Measurements from ENCODE around the gene BLOC1S4.

BLOC1S4 gene

DNA sequence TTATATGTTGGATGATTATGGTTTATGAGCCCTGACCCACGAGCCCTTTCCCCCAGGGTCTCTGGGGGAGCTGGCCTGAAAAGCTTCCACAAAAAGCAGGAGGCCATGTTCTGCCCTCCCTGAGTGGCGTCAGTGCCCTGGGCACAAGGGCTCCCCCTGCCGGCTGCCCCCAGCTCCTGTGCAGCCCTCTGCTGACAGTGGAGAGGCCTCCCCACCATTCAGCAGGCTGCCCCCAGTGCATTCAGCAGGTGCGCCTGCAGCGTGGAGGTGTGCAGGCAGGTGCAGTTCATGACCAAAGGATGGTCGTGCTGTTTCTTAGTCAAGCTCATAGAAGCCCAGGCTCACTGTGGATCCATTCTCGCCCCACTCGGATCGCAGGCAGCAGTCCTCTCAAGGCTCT, 34.8 kb upstream of the BLOC1S4 start:
- Histone ChIP-seq H4K8ac (ENCODE audit: low read depth, low read length) (peak overlapping the region; percentile 93), H2BK120ac (ENCODE audit: low read depth, low read length) (no peak overlapping the region), H3K18ac (ENCODE audit: low read length) (no peak overlapping the region), H2AK5ac (ENCODE audit: low read depth, low read length) (no peak overlapping the region), H3K9ac (ENCODE audit: low read depth, low read length, poor library complexity) (no peak overlapping the region), H3K4ac (ENCODE audit: low read length) (no peak overlapping the region), H2BK12ac (ENCODE audit: low read length) (no peak overlapping the region), H2BK15ac (ENCODE audit: low read length) (no peak overlapping the region), H3K14ac (ENCODE audit: low read length) (no peak overlapping the region), H3K4me1 (ENCODE audit: control insufficient read depth in 2 of 2, insufficient read depth in 1 of 2, low read depth in 1 of 2, low read length in 2 of 2) (peaks cover 0 to 2% of the 10 kb centered on the region in 2 donors), H2BK5ac (ENCODE audit: low read length) (peak overlapping the region; percentile 50), H2AFZ (ENCODE audit: low read length) (no peak overlapping the region), H3K79me1 (ENCODE audit: low read depth, low read length) (peaks cover 5% of the 10 kb centered on the region), H3K27ac (replicated peaks; ENCODE audit: low read length) (no peak overlapping the region), H3K9me3 (replicated peaks in 1 of 2; ENCODE audit: control insufficient read depth in 2 of 2, insufficient read depth in 1 of 2, low read depth in 1 of 2, low read length in 2 of 2) (no peaks in the 10 kb centered on the region), H3K4me3 (ENCODE audit: low read length in 2 of 2) (no peak overlapping the region), H3K36me3 (replicated peaks in 1 of 2; ENCODE audit: control insufficient read depth in 2 of 2, insufficient read depth in 2 of 2, low read length in 2 of 2) (peaks cover 6 to 11% of the 10 kb centered on the region in 2 donors), H4K91ac (ENCODE audit: low read depth, low read length, poor library complexity) (no peak overlapping the region), H3K23ac (ENCODE audit: low read depth, low read length, poor library complexity) (peak overlapping the region; percentile 77), H3K4me2 (ENCODE audit: insufficient read depth, low read length, poor library complexity, severe bottlenecking) (no peak overlapping the region), H3K27me3 (ENCODE audit: control insufficient read depth in 3 of 3, insufficient read depth in 3 of 3, low read depth in 1 of 3, low read length in 3 of 3) (no peaks in the 10 kb centered on the region)
- WGBS, 2 donors (ENCODE audit: extremely low coverage in 2 of 2, insufficient read length in 2 of 2, insufficient replicate concordance in 1 of 2): no CpG with 5 or more reads among the region's 9 CpGs
- no peak for DNase-seq (ENCODE audit: low spot score)

- no peak overlapping the region for H2BK120ac ChIP-seq (ENCODE audit: low read depth, low read length)
- peak overlapping the region; percentile 49 for H3K23ac ChIP-seq (ENCODE audit: low read depth, low read length, poor library complexity)
- no peaks in the 10 kb centered on the region for H3K4me1 ChIP-seq (ENCODE audit: control insufficient read depth in 2 of 2, insufficient read depth in 1 of 2, low read depth in 1 of 2, low read length in 2 of 2)
- no CpG with 5 or more reads among the region's 11 CpGs for WGBS, 2 donors (ENCODE audit: extremely low coverage in 2 of 2, insufficient read length in 2 of 2, insufficient replicate concordance in 1 of 2)
- H3K9me3 ChIP-seq (replicated peaks in 1 of 2; ENCODE audit: control insufficient read depth in 2 of 2, insufficient read depth in 1 of 2, low read depth in 1 of 2, low read length in 2 of 2): peaks cover 3 to 6% of the 10 kb centered on the region in 2 donors
- no peak overlapping the region for H2AFZ ChIP-seq (ENCODE audit: low read length)
- no peak overlapping the region for H2BK5ac ChIP-seq (ENCODE audit: low read length)
- peaks cover 0 to 2% of the 10 kb centered on the region in 2 donors for H3K36me3 ChIP-seq (replicated peaks in 1 of 2; ENCODE audit: control insufficient read depth in 2 of 2, insufficient read depth in 2 of 2, low read length in 2 of 2)
- H2AK5ac ChIP-seq (ENCODE audit: low read depth, low read length): no peak overlapping the region
- peaks cover 3% of the 10 kb centered on the region for H3K79me1 ChIP-seq (ENCODE audit: low read depth, low read length)
- H2BK12ac ChIP-seq (ENCODE audit: low read length): peak overlapping the region; percentile 80
- H3K4ac ChIP-seq (ENCODE audit: low read length): no peak overlapping the region
- no peak overlapping the region for H3K4me3 ChIP-seq (ENCODE audit: low read length in 2 of 2)
- peak overlapping the region; percentile 17 for H4K8ac ChIP-seq (ENCODE audit: low read depth, low read length)
- no peak overlapping the region for H4K91ac ChIP-seq (ENCODE audit: low read depth, low read length, poor library complexity)
- H3K27me3 ChIP-seq (ENCODE audit: control insufficient read depth in 3 of 3, insufficient read depth in 3 of 3, low read depth in 1 of 3, low read length in 3 of 3): no peaks in the 10 kb centered on the region
- no peak overlapping the region for H3K4me2 ChIP-seq (ENCODE audit: insufficient read depth, low read length, poor library complexity, severe bottlenecking)
- H3K18ac ChIP-seq (ENCODE audit: low read length): peak overlapping the region; percentile 4
- no peak overlapping the region for H2BK15ac ChIP-seq (ENCODE audit: low read length)
- no peak overlapping the region for H3K14ac ChIP-seq (ENCODE audit: low read length)
- DNase-seq (ENCODE audit: low spot score): no peak
- peak overlapping the region; percentile 60 for H3K9ac ChIP-seq (ENCODE audit: low read depth, low read length, poor library complexity)
- H3K27ac ChIP-seq (replicated peaks; ENCODE audit: low read length): no peak overlapping the region
These were observed 32.9 kb upstream of the BLOC1S4 start for GRCh38 chr4:6682862-6683590.

GRCh38 chr4:6684656-6685055, 31.3 kb upstream of the BLOC1S4 start:
- Histone ChIP-seq H2BK15ac (ENCODE audit: low read length) (peak overlapping the region; percentile 39), H4K8ac (ENCODE audit: low read depth, low read length) (no peak overlapping the region), H3K14ac (ENCODE audit: low read length) (no peak overlapping the region), H3K4me3 (ENCODE audit: low read length in 2 of 2) (no peak overlapping the region), H3K9me3 (replicated peaks in 1 of 2; ENCODE audit: control insufficient read depth in 2 of 2, insufficient read depth in 1 of 2, low read depth in 1 of 2, low read length in 2 of 2) (peaks cover 3 to 6% of the 10 kb centered on the region in 2 donors), H3K4ac (ENCODE audit: low read length) (no peak overlapping the region), H3K27me3 (ENCODE audit: control insufficient read depth in 3 of 3, insufficient read depth in 3 of 3, low read depth in 1 of 3, low read length in 3 of 3) (no peaks in the 10 kb centered on the region), H3K18ac (ENCODE audit: low read length) (peak overlapping the region; percentile 22), H3K79me1 (ENCODE audit: low read depth, low read length) (no peaks in the 10 kb centered on the region), H3K27ac (replicated peaks; ENCODE audit: low read length) (no peak overlapping the region), H3K4me1 (ENCODE audit: control insufficient read depth in 2 of 2, insufficient read depth in 1 of 2, low read depth in 1 of 2, low read length in 2 of 2) (peaks cover 2 to 10% of the 10 kb centered on the region in 2 donors), H3K36me3 (replicated peaks in 1 of 2; ENCODE audit: control insufficient read depth in 2 of 2, insufficient read depth in 2 of 2, low read length in 2 of 2) (no peaks in the 10 kb centered on the region), H3K4me2 (ENCODE audit: insufficient read depth, low read length, poor library complexity, severe bottlenecking) (no peak overlapping the region), H3K23ac (ENCODE audit: low read depth, low read length, poor library complexity) (peak overlapping the region; percentile 27), H2BK120ac (ENCODE audit: low read depth, low read length) (no peak overlapping the region), H3K9ac (ENCODE audit: low read depth, low read length, poor library complexity) (peak overlapping the region; percentile 61), H2BK5ac (ENCODE audit: low read length) (no peak overlapping the region), H2BK12ac (ENCODE audit: low read length) (no peak overlapping the region), H2AFZ (ENCODE audit: low read length) (no peak overlapping the region), H4K91ac (ENCODE audit: low read depth, low read length, poor library complexity) (no peak overlapping the region), H2AK5ac (ENCODE audit: low read depth, low read length) (peak overlapping the region; percentile 40)
- no CpG with 5 or more reads among the region's 11 CpGs for WGBS, 2 donors (ENCODE audit: extremely low coverage in 2 of 2, insufficient read length in 2 of 2, insufficient replicate concordance in 1 of 2)
- no peak for DNase-seq (ENCODE audit: low spot score)

DNA sequence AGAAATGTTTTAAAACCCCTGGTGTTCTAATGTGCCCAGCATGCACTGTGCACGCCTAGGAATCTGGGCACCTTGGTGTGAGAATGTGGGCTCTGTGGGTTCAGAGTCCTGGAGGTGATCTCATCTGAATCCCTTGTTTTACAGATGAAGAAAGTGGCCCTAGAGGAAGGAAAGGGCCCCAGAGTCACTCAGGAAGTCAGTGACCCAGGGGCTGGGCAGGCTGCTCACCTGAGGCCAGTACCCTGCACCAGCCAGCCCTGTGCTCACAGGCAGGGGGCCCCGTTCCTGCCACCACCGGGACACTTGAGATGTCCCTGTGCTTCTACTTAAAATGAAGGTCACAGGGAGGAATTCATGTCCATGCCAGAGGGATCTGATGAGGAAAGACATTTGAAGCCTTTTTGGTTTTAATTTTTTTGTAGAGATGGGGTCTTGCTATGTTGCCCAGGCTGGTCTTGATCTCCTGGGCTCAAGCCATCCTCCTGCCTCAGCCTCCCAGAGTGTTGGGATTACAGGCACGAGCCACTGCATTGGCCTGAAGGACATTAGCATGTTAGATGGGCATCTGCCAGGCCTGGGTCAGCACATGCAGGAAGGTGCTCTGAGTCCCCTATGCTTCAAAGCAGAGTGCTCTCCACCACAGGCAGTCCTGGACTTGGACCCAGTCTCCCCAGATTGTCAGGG, 29.7 kb upstream of the BLOC1S4 start:
- Histone ChIP-seq H3K36me3 (replicated peaks in 1 of 2; ENCODE audit: control insufficient read depth in 2 of 2, insufficient read depth in 2 of 2, low read length in 2 of 2) (no peaks in the 10 kb centered on the region), H3K4ac (ENCODE audit: low read length) (no peak overlapping the region), H4K8ac (ENCODE audit: low read depth, low read length) (no peak overlapping the region), H3K4me2 (ENCODE audit: insufficient read depth, low read length, poor library complexity, severe bottlenecking) (no peak overlapping the region), H3K14ac (ENCODE audit: low read length) (no peak overlapping the region), H3K23ac (ENCODE audit: low read depth, low read length, poor library complexity) (no peak overlapping the region), H2BK12ac (ENCODE audit: low read length) (no peak overlapping the region), H2BK15ac (ENCODE audit: low read length) (no peak overlapping the region), H3K4me3 (ENCODE audit: low read length in 2 of 2) (no peak overlapping the region), H2AK5ac (ENCODE audit: low read depth, low read length) (no peak overlapping the region), H3K79me1 (ENCODE audit: low read depth, low read length) (no peaks in the 10 kb centered on the region), H3K9ac (ENCODE audit: low read depth, low read length, poor library complexity) (no peak overlapping the region), H3K9me3 (replicated peaks in 1 of 2; ENCODE audit: control insufficient read depth in 2 of 2, insufficient read depth in 1 of 2, low read depth in 1 of 2, low read length in 2 of 2) (peaks cover 3 to 6% of the 10 kb centered on the region in 2 donors), H2AFZ (ENCODE audit: low read length) (no peak overlapping the region), H3K18ac (ENCODE audit: low read length) (no peak overlapping the region), H4K91ac (ENCODE audit: low read depth, low read length, poor library complexity) (no peak overlapping the region), H2BK5ac (ENCODE audit: low read length) (no peak overlapping the region), H3K27ac (replicated peaks; ENCODE audit: low read length) (no peak overlapping the region), H3K27me3 (ENCODE audit: control insufficient read depth in 3 of 3, insufficient read depth in 3 of 3, low read depth in 1 of 3, low read length in 3 of 3) (no peaks in the 10 kb centered on the region), H3K4me1 (ENCODE audit: control insufficient read depth in 2 of 2, insufficient read depth in 1 of 2, low read depth in 1 of 2, low read length in 2 of 2) (peaks cover 8 to 10% of the 10 kb centered on the region in 2 donors), H2BK120ac (ENCODE audit: low read depth, low read length) (no peak overlapping the region)
- no CpG with 5 or more reads among the region's 4 CpGs for WGBS, 2 donors (ENCODE audit: extremely low coverage in 2 of 2, insufficient read length in 2 of 2, insufficient replicate concordance in 1 of 2)
- DNase-seq (ENCODE audit: low spot score): no peak

Data from neuronal stem cell (in vitro differentiated cells).